ENCODE measurements around the gene GSG1L.

GSG1L gene

GRCh38 chr16:27962197-27962596 lies 101.3 kb downstream of the GSG1L start:
- no peak for TF ChIP-seq CTCF (IDR thresholded peaks at IDR 0.05; ENCODE audit: low read depth, low read length)
- no peak for TF ChIP-seq MAX (IDR thresholded peaks at IDR 0.05; ENCODE audit: low read depth, low read length)
- TF ChIP-seq MYC (IDR thresholded peaks at IDR 0.05; ENCODE audit: low read depth, low read length): no peak
- TF ChIP-seq POLR2A (IDR thresholded peaks at IDR 0.05; ENCODE audit: extremely low read depth, insufficient read length): no peak
- DNase-seq (ENCODE audit: low read depth): no peak
- H3K4me3 ChIP-seq (ENCODE audit: low read depth, low read length): no peak overlapping the region

GRCh38 chr16:27961296-27961620 lies 102.3 kb downstream of the GSG1L start:
- TF ChIP-seq POLR2A (IDR thresholded peaks at IDR 0.05; ENCODE audit: extremely low read depth, insufficient read length): no peak
- TF ChIP-seq MAX (IDR thresholded peaks at IDR 0.05; ENCODE audit: low read depth, low read length): no peak
- no peak for TF ChIP-seq CTCF (IDR thresholded peaks at IDR 0.05; ENCODE audit: low read depth, low read length)
- no peak for TF ChIP-seq MYC (IDR thresholded peaks at IDR 0.05; ENCODE audit: low read depth, low read length)
- no peak for DNase-seq (ENCODE audit: low read depth)
- no peak overlapping the region for H3K4me3 ChIP-seq (ENCODE audit: low read depth, low read length)

- DNase-seq (ENCODE audit: low read depth): no peak
Observed at GRCh38 chr16:27960619-27961295, 102.8 kb downstream of the GSG1L start.

GRCh38 chr16:27959914-27960313 lies 103.6 kb downstream of the GSG1L start:
- no peak for TF ChIP-seq MYC (IDR thresholded peaks at IDR 0.05; ENCODE audit: low read depth, low read length)
- no peak for TF ChIP-seq MAX (IDR thresholded peaks at IDR 0.05; ENCODE audit: low read depth, low read length)
- no peak for TF ChIP-seq CTCF (IDR thresholded peaks at IDR 0.05; ENCODE audit: low read depth, low read length)
- TF ChIP-seq POLR2A (IDR thresholded peaks at IDR 0.05; ENCODE audit: extremely low read depth, insufficient read length): no peak
- no peak overlapping the region for H3K4me3 ChIP-seq (ENCODE audit: low read depth, low read length)
- DNase-seq (ENCODE audit: low read depth): no peak

More at GRCh38 chr16:27960619-27961295, 102.8 kb downstream of the GSG1L start:
- H3K4me3 ChIP-seq (ENCODE audit: low read depth, low read length): no peak overlapping the region
- no peak for TF ChIP-seq MYC (IDR thresholded peaks at IDR 0.05; ENCODE audit: low read depth, low read length)
- no peak for TF ChIP-seq POLR2A (IDR thresholded peaks at IDR 0.05; ENCODE audit: extremely low read depth, insufficient read length)
- TF ChIP-seq CTCF (IDR thresholded peaks at IDR 0.05; ENCODE audit: low read depth, low read length): no peak
- TF ChIP-seq MAX (IDR thresholded peaks at IDR 0.05; ENCODE audit: low read depth, low read length): no peak

GRCh38 chr16:27954191-27954590 lies 109.3 kb downstream of the GSG1L start:
- DNase-seq (ENCODE audit: low read depth): no peak
- no peak overlapping the region for H3K4me3 ChIP-seq (ENCODE audit: low read depth, low read length)
- TF ChIP-seq POLR2A (IDR thresholded peaks at IDR 0.05; ENCODE audit: extremely low read depth, insufficient read length) (no peak), MAX (IDR thresholded peaks at IDR 0.05; ENCODE audit: low read depth, low read length) (no peak), CTCF (IDR thresholded peaks at IDR 0.05; ENCODE audit: low read depth, low read length) (no peak), MYC (IDR thresholded peaks at IDR 0.05; ENCODE audit: low read depth, low read length) (no peak)

Data from NB4 (cell line).